WTC11 (cell line): Measurements from ENCODE around the gene S100P.

Experiments used
- CBFB ChIP-seq: sonication (generic); formaldehyde crosslinking; IDR thresholded peaks from 2 replicates; pipeline ENCODE4 v1.8.1; 2022; ENCODE audit warnings: mild to moderate bottlenecking, low read depth, missing genetic modification reagents
- JUN ChIP-seq: sonication (generic); formaldehyde crosslinking; IDR thresholded peaks from 2 replicates; pipeline ENCODE4 v1.8.0; 2023; ENCODE audit warnings: mild to moderate bottlenecking, missing genetic modification reagents
- NR1H2 ChIP-seq: sonication (generic); formaldehyde crosslinking; IDR thresholded peaks from 2 replicates; pipeline ENCODE4 v1.9.0; 2021; ENCODE audit warnings: mild to moderate bottlenecking, moderate library complexity, missing genetic modification reagents
- ZNF232 ChIP-seq: sonication (generic); formaldehyde crosslinking; IDR thresholded peaks from 2 replicates; pipeline ENCODE4 v1.8.0; 2022; ENCODE audit warnings: mild to moderate bottlenecking, missing genetic modification reagents
- ZNF263 ChIP-seq: sonication (generic); formaldehyde crosslinking; IDR thresholded peaks from 2 replicates; pipeline ENCODE4 v1.8.1; 2022; ENCODE audit warnings: low read depth, mild to moderate bottlenecking, moderate library complexity, missing genetic modification reagents
- ZNF396 ChIP-seq: fragments of 250-450 bp; sonication (Bioruptor Pico); IDR thresholded peaks from 2 replicates; pipeline ENCODE4 v1.8.0; 2021; ENCODE audit warnings: mild to moderate bottlenecking, moderate library complexity, borderline replicate concordance
- ZNF423 ChIP-seq: fragments of 250-450 bp; sonication (Bioruptor Pico); IDR thresholded peaks from 2 replicates; pipeline ENCODE4 v2.1.2; 2022; ENCODE audit warnings: mild to moderate bottlenecking, moderate library complexity
- ZNF512 ChIP-seq: sonication (generic); formaldehyde crosslinking; IDR thresholded peaks from 2 replicates; pipeline ENCODE4 v1.8.1; 2022; ENCODE audit warnings: missing genetic modification reagents, borderline replicate concordance
- TF ChIP-seq, protein P1 (sequence below): fragments of 200-600 bp; IDR thresholded peaks from 2 replicates; pipeline ENCODE4 v1.8.0; 2022; ENCODE audit warnings: antibody characterized with exemption
- TF ChIP-seq, protein P2 (sequence below): sonication (generic); formaldehyde crosslinking; IDR thresholded peaks from 2 replicates; pipeline ENCODE4 v1.8.0; 2022; ENCODE audit warnings: mild to moderate bottlenecking, missing genetic modification reagents
- TF ChIP-seq, protein P3 (sequence below): sonication (generic); formaldehyde crosslinking; IDR thresholded peaks from 2 replicates; pipeline ENCODE4 v1.8.1; 2023; ENCODE audit warnings: mild to moderate bottlenecking, missing genetic modification reagents

DNA sequence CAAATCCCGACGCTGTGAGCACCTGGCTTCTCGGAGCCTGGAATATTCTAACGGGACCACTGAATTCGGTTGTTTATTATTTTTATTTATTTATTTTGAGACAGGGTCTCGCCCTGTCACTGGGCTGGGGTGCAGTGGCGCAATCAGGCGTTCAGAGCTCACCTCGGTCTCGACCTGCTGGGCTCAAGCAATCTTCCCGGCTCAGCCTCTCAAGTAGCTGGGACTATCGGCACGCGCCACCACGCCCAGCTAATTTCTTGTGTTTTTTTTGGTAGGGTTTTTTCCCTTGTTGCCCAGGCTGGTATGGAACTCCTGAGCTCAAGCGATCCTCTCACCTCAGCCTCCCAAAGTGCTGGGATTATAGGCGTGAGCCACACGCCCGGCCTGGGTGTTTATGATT, 21.5 kb upstream of the S100P start:
- TF ChIP-seq, protein P1, sequence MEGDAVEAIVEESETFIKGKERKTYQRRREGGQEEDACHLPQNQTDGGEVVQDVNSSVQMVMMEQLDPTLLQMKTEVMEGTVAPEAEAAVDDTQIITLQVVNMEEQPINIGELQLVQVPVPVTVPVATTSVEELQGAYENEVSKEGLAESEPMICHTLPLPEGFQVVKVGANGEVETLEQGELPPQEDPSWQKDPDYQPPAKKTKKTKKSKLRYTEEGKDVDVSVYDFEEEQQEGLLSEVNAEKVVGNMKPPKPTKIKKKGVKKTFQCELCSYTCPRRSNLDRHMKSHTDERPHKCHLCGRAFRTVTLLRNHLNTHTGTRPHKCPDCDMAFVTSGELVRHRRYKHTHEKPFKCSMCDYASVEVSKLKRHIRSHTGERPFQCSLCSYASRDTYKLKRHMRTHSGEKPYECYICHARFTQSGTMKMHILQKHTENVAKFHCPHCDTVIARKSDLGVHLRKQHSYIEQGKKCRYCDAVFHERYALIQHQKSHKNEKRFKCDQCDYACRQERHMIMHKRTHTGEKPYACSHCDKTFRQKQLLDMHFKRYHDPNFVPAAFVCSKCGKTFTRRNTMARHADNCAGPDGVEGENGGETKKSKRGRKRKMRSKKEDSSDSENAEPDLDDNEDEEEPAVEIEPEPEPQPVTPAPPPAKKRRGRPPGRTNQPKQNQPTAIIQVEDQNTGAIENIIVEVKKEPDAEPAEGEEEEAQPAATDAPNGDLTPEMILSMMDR = no peak
- TF ChIP-seq ZNF423 (CRISPR knock-in tag) = no peak
- TF ChIP-seq NR1H2 (CRISPR knock-in tag) = no peak
- no peak for TF ChIP-seq ZNF396 (CRISPR knock-in tag)
- no peak for TF ChIP-seq ZNF232 (CRISPR knock-in tag)
- no peak for TF ChIP-seq CBFB
- TF ChIP-seq, protein P2, sequence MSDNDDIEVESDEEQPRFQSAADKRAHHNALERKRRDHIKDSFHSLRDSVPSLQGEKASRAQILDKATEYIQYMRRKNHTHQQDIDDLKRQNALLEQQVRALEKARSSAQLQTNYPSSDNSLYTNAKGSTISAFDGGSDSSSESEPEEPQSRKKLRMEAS = no peak
- TF ChIP-seq, protein P3, sequence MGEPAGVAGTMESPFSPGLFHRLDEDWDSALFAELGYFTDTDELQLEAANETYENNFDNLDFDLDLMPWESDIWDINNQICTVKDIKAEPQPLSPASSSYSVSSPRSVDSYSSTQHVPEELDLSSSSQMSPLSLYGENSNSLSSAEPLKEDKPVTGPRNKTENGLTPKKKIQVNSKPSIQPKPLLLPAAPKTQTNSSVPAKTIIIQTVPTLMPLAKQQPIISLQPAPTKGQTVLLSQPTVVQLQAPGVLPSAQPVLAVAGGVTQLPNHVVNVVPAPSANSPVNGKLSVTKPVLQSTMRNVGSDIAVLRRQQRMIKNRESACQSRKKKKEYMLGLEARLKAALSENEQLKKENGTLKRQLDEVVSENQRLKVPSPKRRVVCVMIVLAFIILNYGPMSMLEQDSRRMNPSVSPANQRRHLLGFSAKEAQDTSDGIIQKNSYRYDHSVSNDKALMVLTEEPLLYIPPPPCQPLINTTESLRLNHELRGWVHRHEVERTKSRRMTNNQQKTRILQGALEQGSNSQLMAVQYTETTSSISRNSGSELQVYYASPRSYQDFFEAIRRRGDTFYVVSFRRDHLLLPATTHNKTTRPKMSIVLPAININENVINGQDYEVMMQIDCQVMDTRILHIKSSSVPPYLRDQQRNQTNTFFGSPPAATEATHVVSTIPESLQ (CRISPR knock-in tag) = no peak
- no peak for TF ChIP-seq ZNF512
- no peak for TF ChIP-seq JUN (CRISPR knock-in tag)
- TF ChIP-seq ZNF263 = no peak
